Astrocyte (in vitro differentiated cells and primary cell): ENCODE measurements around the gene TACR2.

Experiments used
- CTCF ChIP-seq: IDR thresholded peaks from 2 replicates; pipeline ENCODE4 v1.5.1; 2011; ENCODE audit warnings: low read depth, mild to moderate bottlenecking, inconsistent platforms, low read length, moderate library complexity; ENCODE audit not compliant: insufficient read depth
- EZH2 ChIP-seq: IDR thresholded peaks from 2 replicates; pipeline ENCODE4 v1.6.1; 2012; ENCODE audit warnings: mild to moderate bottlenecking, low read length, inconsistent platforms; ENCODE audit not compliant: insufficient read depth

GRCh38 chr10:69460576-69461242 lies 44.0 kb upstream of the TACR2 start:
- TF ChIP-seq CTCF, result no peak
- TF ChIP-seq EZH2, result no peak
